Femur (tissue), 1 donor: ENCODE measurements around the gene SLF1.

Source experiments
- DNase-seq: peaks from one replicate; pipeline ENCODE4 v3.0.0-alpha.2; 2017

Gene SLF1

GRCh38 chr5:94667937-94668336, 49.5 kb downstream of the SLF1 start:
- no peak for DNase-seq

DNA sequence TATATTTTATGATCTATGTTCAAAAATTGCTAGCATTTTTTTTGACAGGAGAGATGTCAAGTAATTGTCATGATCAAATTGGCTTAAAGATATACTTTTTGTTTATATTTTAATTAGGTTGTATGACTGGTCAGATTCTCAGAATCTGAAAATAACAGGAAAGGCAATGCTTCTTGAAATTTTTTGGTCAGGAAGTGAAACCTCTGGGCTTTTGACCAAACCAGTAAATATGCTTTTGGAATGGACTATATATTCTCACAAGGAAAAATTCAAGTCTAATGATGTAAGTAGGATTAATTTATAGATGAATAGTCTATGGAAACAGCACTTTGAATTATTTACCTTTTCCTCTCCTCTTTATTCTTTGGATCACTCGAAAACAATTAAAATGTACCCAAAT, 52.3 kb downstream of the SLF1 start:
- no peak for DNase-seq

DNA sequence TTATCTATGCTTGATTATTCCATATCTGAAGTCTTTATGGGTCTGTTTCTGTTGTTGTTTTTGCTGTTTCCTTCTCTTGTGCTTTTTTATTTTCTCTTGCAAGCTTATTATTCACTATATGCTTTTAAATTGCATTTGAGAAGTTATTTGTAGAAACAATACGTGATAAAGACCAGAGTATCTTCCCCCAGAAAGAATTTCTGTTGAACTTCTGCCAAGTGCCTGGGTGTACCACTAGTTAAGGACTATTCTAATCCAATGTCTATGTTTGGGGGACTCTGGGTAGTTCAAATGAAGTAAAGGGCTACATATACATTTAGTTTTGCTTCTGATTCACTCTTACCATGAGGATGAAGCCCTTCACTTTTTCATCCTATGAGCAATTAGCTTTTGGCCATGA, 54.3 kb downstream of the SLF1 start:
- no peak for DNase-seq

DNA sequence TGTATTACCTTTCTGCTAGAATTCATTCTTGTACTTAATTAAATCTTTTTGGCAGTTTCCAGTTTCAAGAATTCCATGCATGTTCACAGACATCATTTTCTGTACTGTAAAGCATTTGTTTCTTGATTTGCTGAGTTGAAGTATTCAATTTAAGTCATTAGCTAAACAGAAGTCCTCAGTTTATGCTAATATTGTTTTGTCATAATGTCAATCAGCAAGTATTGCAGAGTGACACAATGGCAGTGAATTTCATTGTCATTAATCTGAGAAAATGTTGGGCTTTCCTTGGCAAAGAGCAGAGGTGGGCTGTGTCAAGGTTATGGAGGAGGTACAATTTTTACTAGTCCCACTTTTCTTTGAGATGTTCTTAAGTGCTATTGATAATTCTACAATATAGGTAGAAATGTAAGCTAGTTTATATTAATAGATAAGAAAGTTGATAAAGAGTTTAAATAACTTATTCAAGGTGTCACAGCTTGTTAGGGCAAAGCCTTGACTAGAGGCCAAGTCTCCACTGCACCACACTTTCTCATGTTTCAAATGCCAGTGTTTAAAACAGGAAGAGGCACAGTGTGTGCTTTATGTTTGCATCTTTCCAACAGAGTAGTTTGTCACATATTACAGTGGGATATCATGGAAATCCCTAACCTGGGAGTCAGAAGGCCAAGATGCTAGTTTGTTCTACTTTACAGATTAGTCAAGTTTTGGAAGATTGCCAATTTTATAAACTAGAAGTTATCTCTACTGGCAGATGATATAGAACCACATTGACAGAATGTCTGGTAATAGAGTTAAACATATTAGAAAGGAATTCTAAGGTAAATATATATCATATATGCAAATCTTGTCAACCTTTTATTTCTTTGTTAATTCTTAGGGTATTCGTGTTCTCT, 56.3 kb downstream of the SLF1 start:
- DNase-seq: no peak

- no peak for DNase-seq
Observed at GRCh38 chr5:94675965-94676618, 57.6 kb downstream of the SLF1 start.

GRCh38 chr5:94682814-94683520, 64.5 kb downstream of the SLF1 start:
- DNase-seq: no peak

DNA sequence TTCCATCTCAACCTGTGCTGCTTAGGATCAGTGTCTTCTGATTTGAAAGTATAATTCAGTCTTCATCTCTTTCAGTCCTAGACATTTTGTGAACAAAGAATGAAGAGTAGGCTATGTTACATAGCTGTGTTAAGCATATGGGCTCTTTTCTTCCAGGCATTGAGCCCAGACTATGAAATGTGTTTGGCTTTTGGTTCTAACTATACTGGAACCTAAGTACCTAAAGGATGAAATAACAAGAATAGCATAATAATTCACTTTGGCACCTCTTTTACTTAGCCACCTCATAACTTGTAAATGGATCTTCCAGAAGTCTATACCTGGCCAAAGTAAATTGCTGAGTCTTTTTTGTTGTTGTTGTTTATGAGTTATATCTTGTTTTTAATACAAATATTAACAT, 71.4 kb downstream of the SLF1 start:
- no peak for DNase-seq

- no peak for DNase-seq
Observed at GRCh38 chr5:94690778-94691177, 72.3 kb downstream of the SLF1 start.

DNA sequence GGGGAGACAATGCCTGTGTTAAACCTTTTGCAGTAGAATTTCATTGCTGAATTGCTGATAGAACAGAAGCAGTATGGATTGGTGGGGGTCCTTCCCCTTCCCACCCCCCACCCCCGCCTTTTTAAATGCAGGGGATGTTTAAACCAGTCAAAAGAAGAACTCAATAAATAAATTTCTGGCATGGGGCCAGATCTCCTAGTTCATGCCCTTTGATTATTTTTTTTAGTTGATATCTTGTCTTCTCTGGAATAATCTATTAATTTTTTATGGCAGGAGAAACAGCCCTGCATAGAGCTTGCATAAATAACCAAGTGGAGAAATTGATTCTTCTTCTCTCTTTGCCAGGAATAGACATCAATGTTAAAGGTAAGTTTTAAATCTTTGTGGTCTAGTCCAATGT, 72.8 kb downstream of the SLF1 start:
- no peak for DNase-seq

DNA sequence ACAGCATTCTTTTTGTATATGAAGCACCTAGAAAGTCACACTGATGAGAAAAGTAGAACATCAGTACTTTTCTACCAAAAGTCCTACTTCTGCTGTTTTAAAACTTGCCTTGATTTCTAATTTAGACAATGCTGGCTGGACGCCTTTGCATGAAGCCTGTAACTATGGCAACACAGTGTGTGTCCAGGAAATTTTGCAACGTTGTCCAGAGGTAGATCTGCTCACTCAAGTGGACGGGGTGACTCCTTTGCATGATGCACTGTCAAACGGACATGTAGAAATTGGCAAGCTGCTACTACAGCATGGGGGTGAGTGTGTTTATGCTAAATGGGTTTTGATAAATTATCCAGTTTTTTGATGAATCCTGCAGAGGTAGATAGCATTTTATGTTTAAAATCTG, 73.5 kb downstream of the SLF1 start:
- DNase-seq: peak; percentile 39

DNA sequence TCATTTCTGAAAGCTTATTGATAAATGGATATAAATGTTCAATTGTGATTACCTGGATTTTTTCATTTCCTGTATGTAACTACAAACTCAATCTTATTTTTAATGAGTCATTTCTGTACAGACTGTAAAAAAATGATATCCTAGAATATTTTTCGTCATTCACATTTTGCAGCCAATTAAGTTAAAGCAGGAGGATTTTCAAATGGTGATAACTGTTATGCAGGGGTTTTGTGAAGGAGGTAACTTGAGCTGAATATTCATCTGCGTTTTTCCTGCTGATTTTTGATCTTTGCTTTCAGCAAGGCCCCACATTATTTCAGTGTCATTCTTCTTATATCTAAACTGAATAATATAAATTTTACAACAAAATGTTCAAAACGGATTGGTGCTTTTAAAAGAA, 74.1 kb downstream of the SLF1 start:
- no peak for DNase-seq

DNA sequence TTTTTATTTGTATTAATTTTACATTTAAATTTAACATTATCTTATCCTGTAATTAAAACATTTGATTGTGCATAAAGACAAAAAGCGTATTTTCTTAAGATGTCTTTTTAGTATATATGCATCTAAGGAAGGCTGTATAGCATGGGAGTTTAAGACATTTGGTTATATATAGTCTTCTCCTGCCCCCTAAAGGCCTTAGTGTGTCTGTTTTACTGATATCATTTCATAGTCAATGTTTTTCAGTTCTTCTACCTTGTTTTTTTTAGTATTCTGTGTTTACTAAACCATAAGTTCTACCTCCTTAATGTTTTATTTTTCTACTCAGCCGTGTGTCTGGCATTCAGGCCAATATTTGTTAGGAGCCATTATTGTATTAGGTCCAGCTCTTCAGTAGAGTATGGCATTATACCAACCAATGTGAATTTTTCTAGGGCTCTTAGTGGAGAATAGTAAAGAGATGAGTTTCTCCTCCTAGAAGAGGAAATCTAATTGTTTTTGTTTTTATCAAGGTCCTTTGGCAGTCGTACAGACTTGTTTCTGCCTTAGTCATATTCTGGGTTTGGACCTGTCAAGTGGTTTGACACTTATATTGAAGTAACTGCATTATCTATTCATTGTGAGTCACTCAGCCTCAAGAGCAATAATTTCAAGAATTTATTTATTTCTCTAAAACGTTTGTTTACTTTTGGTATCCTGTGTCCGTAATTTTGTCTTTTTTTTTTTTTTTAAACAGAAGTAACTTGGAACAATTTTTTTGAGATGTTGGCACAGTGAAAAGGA, 74.8 kb downstream of the SLF1 start:
- DNase-seq: no peak

DNA sequence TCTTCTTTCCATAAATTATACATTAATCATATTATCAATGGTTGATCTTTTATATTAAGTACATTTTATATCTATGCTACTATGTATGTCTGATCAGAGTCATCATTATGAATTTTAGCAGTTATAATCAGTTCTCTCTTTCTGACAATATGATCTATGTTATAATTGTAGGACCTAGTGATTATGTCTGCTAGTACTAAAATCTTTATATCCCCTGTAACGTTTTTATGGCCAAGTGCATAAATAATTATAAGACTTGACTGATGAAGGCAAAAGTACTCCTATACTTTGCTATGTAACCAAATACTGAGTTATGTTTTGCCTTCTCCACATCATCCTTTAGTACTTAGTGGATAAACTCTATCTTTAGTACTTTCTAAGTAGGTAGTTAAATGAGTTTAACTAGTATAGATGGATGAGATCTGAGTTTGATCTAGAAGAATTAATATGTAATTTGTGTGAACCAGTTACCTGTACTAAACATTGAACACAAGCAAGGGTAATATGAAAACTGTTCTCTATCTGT, 75.4 kb downstream of the SLF1 start:
- DNase-seq: no peak

DNA sequence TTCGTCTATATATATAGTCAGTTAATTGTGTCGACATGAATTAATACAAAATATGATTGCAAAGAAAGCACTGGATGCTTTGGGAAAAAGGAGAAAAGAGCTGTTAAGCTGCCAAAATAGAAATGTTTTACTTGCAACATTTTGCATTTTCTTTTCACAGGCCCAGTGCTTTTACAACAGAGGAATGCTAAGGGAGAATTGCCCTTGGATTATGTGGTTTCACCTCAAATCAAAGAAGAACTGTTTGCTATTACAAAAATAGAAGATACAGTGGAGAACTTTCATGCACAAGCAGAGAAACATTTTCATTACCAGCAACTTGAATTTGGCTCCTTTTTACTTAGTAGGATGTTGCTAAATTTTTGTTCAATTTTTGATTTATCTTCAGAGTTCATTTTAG, 76.2 kb downstream of the SLF1 start:
- no peak for DNase-seq

- no peak for DNase-seq
Observed at GRCh38 chr5:94698197-94698596, 79.7 kb downstream of the SLF1 start.

DNA sequence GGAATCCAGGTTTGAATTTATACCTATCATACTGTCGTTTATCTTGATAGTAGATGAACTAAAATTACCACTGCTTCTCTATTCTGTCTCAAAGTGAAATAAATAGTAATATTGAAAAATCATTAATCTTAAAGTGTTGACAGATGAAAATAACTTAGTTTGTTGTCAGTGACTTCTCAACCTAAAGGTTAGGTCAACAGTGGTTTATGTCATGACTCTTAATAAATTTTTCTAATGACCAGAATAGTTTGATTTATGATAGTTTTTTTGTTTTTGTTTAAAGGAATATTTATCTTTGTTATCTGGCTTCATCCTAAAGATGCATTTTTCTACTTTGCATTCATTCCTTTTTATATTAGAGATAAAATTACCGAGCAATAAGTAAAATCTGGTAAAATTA, 81.1 kb downstream of the SLF1 start:
- no peak for DNase-seq

GRCh38 chr5:94700592-94700991, 82.1 kb downstream of the SLF1 start:
- DNase-seq: no peak

GRCh38 chr5:94702729-94703128, 84.3 kb downstream of the SLF1 start:
- no peak for DNase-seq

DNA sequence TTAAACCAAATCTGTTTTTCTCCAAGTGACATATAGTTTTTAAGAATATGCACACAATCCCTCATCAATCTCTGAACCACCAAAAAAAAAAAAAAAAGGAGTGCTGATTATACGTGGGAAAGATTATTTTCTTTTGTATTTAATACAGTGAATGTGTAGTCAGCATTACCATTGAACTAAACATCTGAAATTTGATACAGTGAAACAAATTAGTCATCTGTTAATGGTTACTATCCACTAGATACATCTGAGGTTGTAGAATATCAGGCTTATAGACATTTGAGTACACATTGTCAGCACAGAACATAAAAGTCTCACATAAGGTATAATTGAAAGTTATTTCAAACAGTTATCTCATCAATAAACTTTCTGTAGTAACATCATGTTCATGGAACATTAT, 87.0 kb downstream of the SLF1 start:
- no peak for DNase-seq

DNA sequence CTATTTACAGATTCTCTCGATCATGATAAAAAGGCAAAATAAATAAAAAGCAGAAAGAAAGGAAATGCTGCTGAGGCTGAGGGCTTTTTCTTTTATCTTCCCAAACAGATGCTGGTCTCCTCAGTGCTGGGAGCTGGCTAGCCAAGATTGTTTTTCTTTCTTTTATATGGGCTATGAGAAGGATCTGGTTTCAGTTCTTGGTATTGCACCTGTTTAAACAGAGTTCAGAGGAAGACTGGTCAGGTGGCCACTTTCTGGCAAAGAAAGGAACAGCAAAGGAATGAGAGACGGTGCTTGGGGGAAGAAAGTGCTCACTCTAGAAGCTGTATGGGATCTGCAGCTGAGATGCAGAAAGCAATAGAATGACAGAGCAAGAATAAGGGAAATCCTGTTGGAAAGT, 88.9 kb downstream of the SLF1 start:
- DNase-seq: no peak

DNA sequence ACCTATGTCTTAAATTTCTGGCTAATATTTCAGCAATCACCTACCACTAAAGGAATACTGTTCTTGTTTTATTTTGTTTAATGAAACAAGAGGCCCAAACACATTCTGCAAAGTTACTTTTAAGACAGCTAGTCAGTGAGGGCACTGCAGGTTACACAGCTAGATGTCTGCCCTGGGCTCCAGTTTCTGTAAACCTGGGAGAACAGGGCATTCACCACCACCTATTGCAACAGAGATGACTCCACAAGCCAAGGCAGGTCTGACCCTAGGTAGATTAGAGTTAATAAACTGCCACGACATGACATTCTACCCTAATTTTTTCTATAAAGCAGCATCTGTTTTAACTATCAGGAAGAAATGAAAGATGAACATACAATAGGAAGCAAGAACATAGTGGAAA, 90.8 kb downstream of the SLF1 start:
- DNase-seq: no peak

DNA sequence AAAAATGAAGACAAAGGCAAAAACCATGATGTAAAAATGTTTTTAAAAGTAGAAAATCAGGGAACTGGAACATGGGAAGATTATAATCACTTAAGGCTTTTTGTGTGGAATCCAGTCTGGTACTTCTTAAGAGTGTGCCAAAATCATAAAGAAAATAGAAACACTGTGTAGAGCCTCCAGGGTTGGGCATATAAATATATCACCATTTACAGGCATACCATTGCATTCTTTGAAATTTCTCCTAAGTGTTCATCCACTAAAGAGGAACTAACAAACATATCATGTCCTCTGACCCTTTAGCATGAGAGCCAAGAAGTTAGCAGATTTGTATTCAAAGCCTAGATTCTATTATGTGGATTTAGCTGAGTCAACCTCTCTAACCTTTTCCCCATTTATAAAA, 93.3 kb downstream of the SLF1 start:
- no peak for DNase-seq

- DNase-seq: no peak
Observed at GRCh38 chr5:94715768-94716167, 97.3 kb downstream of the SLF1 start.
